Body of pancreas (tissue), 4 donors: ENCODE data around the gene IGF2BP2.

ENCODE experiments used
- CTCF ChIP-seq, 7 experiments: fragments of 450-650 bp in 4 of 7; fragments of 200-600 bp in 3 of 7; sonication (generic) in 3 of 7; IDR thresholded peaks; one replicate each; pipeline ENCODE4 v1.5.1; 2016 to 2019; ENCODE audit warnings: antibody characterized with exemption in 7 of 7
- POLR2A ChIP-seq, 3 donors: fragments of 450-650 bp; IDR thresholded peaks; one replicate each; pipeline ENCODE4 v1.6.1; 2016; ENCODE audit warnings: antibody characterized with exemption in 3 of 3, mild to moderate bottlenecking in 2 of 3

- TF ChIP-seq POLR2A (IDR thresholded peaks at IDR 0.05) (no peak), CTCF (IDR thresholded peaks at IDR 0.05) (no peak)
Observed at GRCh38 chr3:185631508-185632206, 193.2 kb downstream of the IGF2BP2 start.
